Right lobe of liver (tissue), 6 donors: Measurements from ENCODE around the gene ZNF736. TPM values are rescaled to one million over a fixed set of nuclear protein-coding genes. Genes with fewer than 3 reads are reported as not detected.
"Not testable (repeated sequence)": the region's sequence is repeated elsewhere in the genome, so short reads cannot be mapped to it uniquely, and the experiment has no call there.

ENCODE experiments used
- ATAC-seq, 4 donors: fragments of 200-7000 bp; cut with Tn5 transposase; one replicate each; pipeline ENCODE4 v1.9.1; 2020; ENCODE audit warnings: mild to moderate bottlenecking in 4 of 4, moderate library complexity in 4 of 4
- DNase-seq, 3 donors: peaks; one replicate each; pipeline ENCODE4 v3.0.0-alpha.2; 2020
- H3K27ac ChIP-seq, 3 donors: fragments of 200-600 bp; one replicate each; pipeline ENCODE4 v1.8.0; 2022
- H3K27me3 ChIP-seq, 2 donors: fragments of 200-600 bp; one replicate each; pipeline ENCODE4 v1.8.0; 2022
- H3K36me3 ChIP-seq, 4 donors: fragments of 200-600 bp; sonication (generic) in 1 of 4; one replicate each; pipeline versions ENCODE4 v1.5.1 to v1.8.0; 2017 to 2022; ENCODE audit warnings: control low read depth in 1 of 4
- H3K4me1 ChIP-seq, 4 donors: fragments of 200-600 bp; sonication (generic) in 1 of 4; one replicate each; pipeline versions ENCODE4 v1.5.1 to v1.8.0; 2017 to 2022; ENCODE audit warnings: control low read depth in 1 of 4
- H3K4me3 ChIP-seq, 3 donors: fragments of 200-600 bp; one replicate each; pipeline ENCODE4 v1.8.0; 2022
- H3K9me3 ChIP-seq, 4 donors: fragments of 200-600 bp; sonication (generic) in 1 of 4; one replicate each; pipeline versions ENCODE4 v1.5.1 to v1.8.0; 2017 to 2022; ENCODE audit warnings: control low read depth in 1 of 4
- CTCF ChIP-seq, 4 donors: fragments of 200-600 bp in 3 of 4; fragments of 450-650 bp in 1 of 4; IDR thresholded peaks; one replicate each; pipeline versions ENCODE4 v1.5.1 to v1.8.0; 2016 to 2022; ENCODE audit warnings: antibody characterized with exemption in 4 of 4, mild to moderate bottlenecking in 2 of 4
- POLR2A ChIP-seq: fragments of 450-650 bp; IDR thresholded peaks from one replicate; pipeline ENCODE4 v1.6.1; 2017; ENCODE audit warnings: antibody characterized with exemption, mild to moderate bottlenecking
- WGBS: methylation state at CpG from one replicate; pipeline ENCODE4 v1.1.6; 2018; ENCODE audit warnings: low coverage, low lambda C conversion rate; ENCODE audit not compliant: insufficient coverage; ENCODE audit errors: missing lambda C conversion rate; 5-methylcytosine and 5-hydroxymethylcytosine counted together
- intact Hi-C, 2 donors: fragments of 100-400 bp; cut with DNase I; formaldehyde crosslinking; loops; one replicate each; pipeline versions ENCODE4 v1.11.2 to v1.14.1; 2022
- total RNA-seq, 6 experiments: library from RNA; depleted of rRNA in 2 of 6; stranded (reverse); fragments of >200 nt in 2 of 6; fragmentation: NEBNext Ultra II Directional in 3 of 6; extraction: Animal tissue kit (Norgen Biotek cat#: 25700) in 3 of 6; gene quantifications; one replicate each; pipeline versions ENCODE4 v1.1.0 to v1.2.4, GENCODE V29; 2016 to 2023
- donor health status: DM: no; HTN: yes; CAD: no.
- donor health status: DM: no; HTN: no; CAD: no.
- donor health status: DM: no; HTN: no; CAD: no.
- donor health status: DM: no; HTN: yes; CAD: no.
- donor health status: DM: no; HTN: yes; CAD: no.

The ZNF736 gene
- total RNA-seq, 6 experiments from 2014 or later: 3.0 to 6.7 (median 4.1) TPM

GRCh38 chr7:64312826-64313225 lies 935 bp upstream of the ZNF736 start:
- 40% methylated on average over 2 of the region's 2 CpGs for WGBS
- DNase-seq (no peak), ATAC-seq (no peak)
- peaks cover 0 to 16% (median 0%) of the 10 kb centered on the region in 4 donors for H3K4me1 ChIP-seq
- no peak overlapping the region for H3K4me3 ChIP-seq
- no peaks in the 10 kb centered on the region for H3K27me3 ChIP-seq
- no peaks in the 10 kb centered on the region for H3K36me3 ChIP-seq
- no peak for TF ChIP-seq CTCF (IDR thresholded peaks at IDR 0.05)
- no peak for TF ChIP-seq POLR2A
- H3K27ac ChIP-seq: no peak overlapping the region
- intact Hi-C loops: no loop called here
- H3K9me3 ChIP-seq: no peaks in the 10 kb centered on the region

- H3K4me1 ChIP-seq: peaks cover 0 to 12% (median 0%) of the 10 kb centered on the region in 4 donors
- TF ChIP-seq POLR2A (no peak), CTCF (IDR thresholded peaks at IDR 0.05) (no peak)
- peak overlapping the region; percentile 32 to 73 (median 35) for H3K27ac ChIP-seq
- peak overlapping the region; percentile 50 to 78 (median 70) for H3K4me3 ChIP-seq
- no peaks in the 10 kb centered on the region for H3K27me3 ChIP-seq
- H3K36me3 ChIP-seq: no peaks in the 10 kb centered on the region
- H3K9me3 ChIP-seq: no peaks in the 10 kb centered on the region
- intact Hi-C loops: no loop called here
- DNase-seq (no peak), ATAC-seq (no peak)
- 33% methylated on average over 8 of the region's 10 CpGs for WGBS
These were observed 805 bp downstream of the ZNF736 start for GRCh38 chr7:64314566-64314965.

GRCh38 chr7:64316031-64316742 lies 2.4 kb downstream of the ZNF736 start:
- H3K36me3 ChIP-seq, H3K9me3 ChIP-seq, H3K27ac ChIP-seq, H3K27me3 ChIP-seq, DNase-seq, H3K4me3 ChIP-seq, ATAC-seq, intact Hi-C loops: not testable (repeated sequence)
- 20% methylated on average over 1 of the region's 1 CpG for WGBS
- H3K4me1 ChIP-seq: peaks cover 0 to 12% (median 0%) of the 10 kb centered on the region in 4 donors

GRCh38 chr7:64320547-64321513 lies 7.1 kb downstream of the ZNF736 start:
- Histone ChIP-seq H3K9me3 (peaks cover 0 to 8% (median 0%) of the 10 kb centered on the region in 4 donors), H3K4me1 (no peaks in the 10 kb centered on the region), H3K27me3 (no peaks in the 10 kb centered on the region), H3K4me3 (no peak overlapping the region), H3K36me3 (no peaks in the 10 kb centered on the region), H3K27ac (no peak overlapping the region)
- no peak for TF ChIP-seq CTCF (IDR thresholded peaks at IDR 0.05)
- no peak for TF ChIP-seq POLR2A
- WGBS: 87% methylated on average over 3 of the region's 3 CpGs
- DNase-seq (no peak), ATAC-seq (peak in 1 of 4 donors; percentile 25)
- intact Hi-C loops: no loop called here

GRCh38 chr7:64324166-64324565 lies 10.4 kb downstream of the ZNF736 start:
- H3K27ac ChIP-seq, DNase-seq, H3K27me3 ChIP-seq, ATAC-seq, H3K4me1 ChIP-seq, intact Hi-C loops, H3K4me3 ChIP-seq, H3K9me3 ChIP-seq, H3K36me3 ChIP-seq: not testable (repeated sequence)
- 83% methylated on average over 2 of the region's 3 CpGs for WGBS

- 93% methylated on average over 3 of the region's 3 CpGs for whole genome bisulfite sequencing
- H3K9me3 ChIP-seq: peaks cover 0 to 75% (median 31%) of the 10 kb centered on the region in 4 donors
- H3K4me1 ChIP-seq, H3K27ac ChIP-seq, H3K4me3 ChIP-seq, H3K36me3 ChIP-seq, H3K27me3 ChIP-seq, intact Hi-C loops, DNase-seq, ATAC-seq: not testable (repeated sequence)
These were observed 35.0 kb downstream of the ZNF736 start for GRCh38 chr7:64348713-64349210.
